Raji (cell line): ENCODE measurements around the gene UBASH3A.

Experiments
- POLR2A ChIP-seq: IDR thresholded peaks from 2 replicates; pipeline ENCODE4 v1.6.1; 2011; ENCODE audit warnings: low read depth, low read length, control low read depth; ENCODE audit not compliant: insufficient read depth

Gene UBASH3A

DNA sequence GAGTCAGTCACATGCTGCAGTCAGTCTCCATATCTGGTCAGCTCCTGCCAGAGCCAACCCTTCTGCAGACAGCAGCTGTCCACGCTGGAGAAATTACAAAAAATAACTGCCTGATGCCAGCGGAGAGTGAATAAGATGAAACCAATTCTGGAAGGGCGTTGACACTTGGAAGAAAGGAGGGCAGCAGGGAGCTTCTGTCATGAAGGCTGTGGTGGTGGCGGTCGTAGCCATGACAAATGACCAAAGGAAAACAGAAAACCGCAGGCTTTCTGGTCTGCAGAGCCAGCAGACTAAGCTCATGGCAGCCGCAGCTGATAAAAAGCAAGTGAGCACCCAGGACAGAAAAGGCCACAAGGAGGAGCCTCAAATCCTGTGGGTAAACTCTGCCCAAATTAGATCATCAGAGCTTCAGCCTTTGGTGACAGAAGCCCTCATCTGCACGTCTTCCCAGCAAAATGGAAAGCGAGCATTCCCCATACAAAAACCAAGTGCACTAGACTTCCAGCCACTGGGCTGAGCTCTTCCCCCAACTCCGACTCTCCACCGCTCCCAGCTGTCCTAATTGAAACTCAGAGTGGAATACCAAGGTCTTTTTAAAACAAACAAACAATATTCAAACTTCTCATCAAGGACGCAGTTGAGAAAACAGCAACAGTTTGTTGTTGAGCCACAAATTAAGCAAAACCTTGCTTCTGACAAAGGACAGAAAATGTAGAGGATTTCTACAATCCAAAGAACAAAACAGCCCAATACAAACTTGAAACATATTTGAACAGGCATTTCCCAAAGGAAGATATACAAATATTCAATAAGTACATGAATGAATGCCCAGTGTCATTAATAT is 63.7 kb downstream of the UBASH3A start:
- no peak for TF ChIP-seq POLR2A

DNA sequence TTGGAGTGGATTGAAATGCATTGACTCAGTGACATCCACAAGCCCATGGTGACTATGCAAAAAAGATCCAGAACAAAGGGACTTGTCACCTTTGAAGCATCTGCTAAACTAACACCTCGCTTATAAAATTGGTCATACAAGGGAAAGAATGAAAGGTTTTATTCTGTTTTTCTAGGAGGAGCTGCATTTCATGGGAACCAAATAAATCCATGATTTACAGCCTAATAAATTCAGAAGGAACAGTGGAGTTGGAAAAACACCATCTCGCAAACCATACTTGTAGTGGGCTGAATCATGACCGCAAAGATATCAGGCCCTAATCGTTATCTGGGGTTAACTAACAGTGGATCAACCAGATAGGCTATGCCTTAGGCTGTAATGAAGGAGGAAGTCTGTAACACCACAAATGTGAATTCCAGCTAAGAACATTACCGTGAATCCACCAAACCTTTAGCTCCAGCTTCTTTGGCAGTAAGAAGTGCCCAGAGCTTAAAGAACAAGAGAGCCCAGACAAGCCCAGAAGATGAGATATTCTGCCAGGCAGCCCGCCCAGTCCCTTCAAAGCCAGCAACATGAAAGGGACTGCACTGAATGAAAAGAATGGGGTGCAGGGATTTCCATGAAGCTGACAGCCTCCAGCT is 64.9 kb downstream of the UBASH3A start:
- TF ChIP-seq POLR2A = no peak

DNA sequence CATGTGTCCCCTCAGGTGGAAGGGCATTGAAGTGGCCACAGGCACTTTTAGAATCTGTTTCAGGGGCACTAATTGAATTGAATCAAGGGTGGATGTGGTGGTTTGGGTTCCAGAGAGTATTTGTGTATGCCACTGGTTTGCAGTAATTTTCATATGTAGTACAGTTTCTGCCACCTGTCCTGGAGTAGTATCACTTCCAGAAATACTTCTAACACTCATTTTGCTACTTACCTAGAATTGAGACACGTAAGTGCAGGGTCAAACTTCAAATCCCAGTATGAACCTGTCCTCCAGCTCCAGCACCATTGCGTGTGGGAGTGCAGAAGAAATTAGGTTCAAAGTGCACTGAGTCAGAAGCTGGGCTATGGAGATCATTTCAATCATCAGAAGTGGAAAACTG is 65.6 kb downstream of the UBASH3A start:
- no peak for TF ChIP-seq POLR2A

DNA sequence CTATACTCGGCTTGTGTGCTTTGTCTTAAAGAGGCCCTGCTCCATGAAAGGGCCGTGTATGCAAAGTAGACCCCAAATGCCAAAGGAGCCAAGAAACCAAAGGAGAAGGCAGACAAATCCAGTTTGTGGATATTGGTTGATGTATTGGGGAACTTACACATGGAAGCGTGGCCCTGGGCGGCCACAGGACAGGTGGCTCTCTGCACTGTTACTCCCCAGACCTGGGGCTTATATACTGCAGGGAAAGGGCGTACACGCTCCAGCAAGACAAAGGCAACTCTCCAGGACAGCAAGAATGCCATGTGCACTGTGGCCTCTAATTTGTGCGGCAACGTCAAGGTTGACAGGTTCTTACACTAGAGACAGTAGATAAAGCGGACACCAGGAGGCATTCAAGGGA is 67.5 kb downstream of the UBASH3A start:
- TF ChIP-seq POLR2A = no peak

DNA sequence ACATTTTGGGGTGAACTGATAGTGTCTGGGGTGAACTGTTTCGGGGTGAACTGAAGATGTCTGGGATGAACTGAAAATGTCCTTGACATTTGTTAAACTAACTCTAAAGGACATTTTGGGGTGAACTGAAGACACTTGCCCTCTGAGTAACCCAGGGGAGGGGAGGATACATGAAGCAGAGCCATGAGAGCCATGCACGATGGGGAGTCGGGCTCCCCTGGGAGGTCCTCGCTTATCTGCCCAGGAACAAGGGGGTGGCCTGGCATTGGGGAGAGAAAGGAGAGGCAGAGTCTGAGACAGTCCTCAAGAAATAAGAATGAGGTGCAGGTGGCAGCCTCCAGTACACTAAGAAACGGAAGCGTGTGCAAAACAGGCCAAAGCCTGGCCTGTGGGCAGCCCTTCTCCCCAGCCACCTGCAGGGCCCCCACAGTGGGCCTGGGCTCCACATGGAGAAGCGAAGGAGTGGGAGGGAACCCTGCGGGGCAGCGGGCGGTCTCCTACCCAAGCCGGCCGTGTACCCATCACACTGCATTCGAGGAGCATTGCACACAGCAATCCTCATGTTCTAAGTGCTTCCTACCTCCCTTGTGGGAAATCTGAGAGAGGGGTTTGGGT is 68.1 kb downstream of the UBASH3A start:
- TF ChIP-seq POLR2A = no peak

- TF ChIP-seq POLR2A = no peak
These were observed 68.8 kb downstream of the UBASH3A start for GRCh38 chr21:42472521-42472920.

GRCh38 chr21:42473498-42474042 is 69.9 kb downstream of the UBASH3A start:
- no peak for TF ChIP-seq POLR2A

DNA sequence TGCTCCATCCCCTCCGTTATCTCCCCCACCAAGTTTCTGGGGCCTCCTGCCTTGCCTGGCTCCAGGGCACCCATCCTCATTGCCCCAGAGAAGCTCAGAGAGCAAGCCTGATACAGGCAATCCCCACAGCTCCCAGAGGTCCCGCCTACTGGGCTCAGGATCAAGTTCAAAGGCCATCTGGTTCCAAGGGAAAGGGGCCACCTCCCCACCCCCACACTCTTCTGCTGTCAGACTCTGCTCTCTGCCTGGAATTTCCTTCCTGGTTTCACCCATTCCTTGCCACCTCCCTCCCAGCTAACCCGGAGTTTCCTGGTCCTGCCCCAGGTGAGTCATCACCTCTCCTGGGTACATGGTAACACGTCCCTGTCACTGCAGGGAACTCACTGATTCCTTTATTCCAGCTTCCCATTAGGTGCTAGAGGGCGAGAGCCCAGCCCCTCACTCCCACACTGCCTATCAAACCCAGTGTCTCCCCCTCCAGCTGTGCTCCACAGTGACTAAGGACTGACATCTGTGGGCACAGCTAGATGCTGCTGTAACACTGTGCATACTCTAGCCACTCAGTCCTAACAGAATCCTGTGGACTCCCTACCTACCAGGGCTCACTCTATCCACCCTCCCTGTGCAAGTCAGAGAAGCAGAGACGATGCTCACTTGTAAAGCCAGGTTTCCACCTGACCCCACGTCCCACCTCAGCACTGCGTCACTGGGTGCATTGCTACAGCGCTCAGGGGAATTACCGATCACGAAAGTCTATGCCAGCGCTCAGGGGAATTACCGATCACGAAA is 70.5 kb downstream of the UBASH3A start:
- no peak for TF ChIP-seq POLR2A

DNA sequence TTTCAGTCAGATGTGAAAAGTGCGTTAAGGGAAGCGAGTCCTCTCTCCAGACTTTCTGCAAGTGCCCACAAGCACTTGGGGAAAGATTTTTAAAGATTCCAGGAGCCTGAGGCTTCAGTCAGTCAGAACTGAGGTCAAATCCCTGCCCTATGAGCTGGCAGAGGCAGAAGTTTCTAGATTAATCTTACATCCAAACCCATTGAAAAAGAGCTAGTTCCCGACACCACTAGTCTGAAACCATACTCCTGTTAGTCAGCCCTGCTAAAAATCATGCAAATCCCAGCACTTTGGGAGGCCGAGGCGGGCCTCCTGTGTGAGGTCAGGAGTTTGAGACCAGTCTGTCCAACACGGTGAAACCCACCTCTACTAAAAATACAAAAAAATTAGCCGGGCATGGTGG is 71.3 kb downstream of the UBASH3A start:
- TF ChIP-seq POLR2A = no peak

GRCh38 chr21:42475526-42476387 is 72.1 kb downstream of the UBASH3A start:
- no peak for TF ChIP-seq POLR2A

DNA sequence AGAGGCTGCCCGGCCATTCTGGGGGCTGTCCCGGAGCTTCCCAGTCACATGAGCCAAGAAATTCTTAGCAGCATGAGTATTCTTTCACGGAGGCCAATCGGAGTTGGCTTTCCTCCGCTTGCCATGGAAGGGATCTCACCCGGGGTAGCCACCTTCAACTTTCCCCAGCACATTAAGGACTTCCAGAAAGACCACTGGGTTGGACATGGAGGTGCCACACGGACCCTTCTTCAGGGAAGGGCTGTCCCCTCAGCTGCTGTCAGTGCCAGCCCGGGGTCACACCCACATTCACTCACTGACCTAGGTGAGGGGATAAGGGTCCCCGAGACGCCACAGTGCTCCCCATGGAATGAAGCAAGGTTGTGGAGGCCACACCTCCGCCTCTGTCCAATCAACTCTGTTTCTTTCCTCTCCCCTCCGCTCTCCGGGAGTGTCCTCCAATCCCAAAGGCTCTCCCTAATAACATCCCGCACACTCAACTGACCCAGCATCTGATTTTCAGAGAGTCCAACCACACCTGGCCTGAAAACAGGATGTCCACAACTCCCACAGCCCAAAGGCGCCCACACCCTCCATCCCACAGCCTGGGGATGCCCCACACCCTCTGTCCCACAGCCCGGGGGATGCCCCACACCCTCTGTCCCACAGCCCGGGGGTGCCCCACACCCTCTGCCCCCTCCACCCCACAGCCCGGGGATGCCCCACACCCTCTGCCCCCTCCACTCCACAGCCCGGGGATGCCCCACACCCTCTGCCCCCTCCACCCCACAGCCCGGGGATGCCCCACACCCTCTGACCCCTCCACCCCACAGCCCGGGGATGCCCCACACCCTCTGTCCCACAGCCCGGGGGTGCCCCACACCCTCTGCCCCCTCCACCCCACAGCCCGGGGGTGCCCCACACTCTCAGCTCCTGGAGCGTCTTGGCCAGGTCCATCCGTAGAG is 73.0 kb downstream of the UBASH3A start:
- TF ChIP-seq POLR2A = no peak

DNA sequence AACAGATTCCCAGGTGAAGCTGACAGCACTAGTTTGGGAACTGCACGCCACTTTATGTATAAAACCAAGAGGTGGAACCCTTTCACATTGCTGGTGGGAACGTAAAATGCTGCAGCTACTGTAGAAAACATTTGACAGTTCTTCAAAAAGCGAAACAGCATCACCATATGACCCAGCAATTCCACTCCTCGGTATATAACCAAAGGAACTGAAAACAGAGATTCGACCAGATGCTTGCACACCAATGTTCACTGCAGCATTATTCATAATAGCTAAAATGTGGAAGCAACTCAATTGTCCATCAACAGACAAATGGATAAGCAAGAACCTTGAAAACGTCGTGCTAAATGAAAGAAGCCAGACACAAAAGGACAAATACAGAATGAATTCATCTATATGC is 74.8 kb downstream of the UBASH3A start:
- no peak for TF ChIP-seq POLR2A

GRCh38 chr21:42479582-42479981 is 75.9 kb downstream of the UBASH3A start:
- TF ChIP-seq POLR2A = no peak
